Measurements from ENCODE around the gene CRTC1. TPM values are rescaled to one million over a fixed set of nuclear protein-coding genes. Genes with fewer than 3 reads are reported as not detected.

CRTC1 gene
- total RNA-seq, 4 donors from 2014 or later, result 4.1 to 6.3 (median 4.7) TPM

- 98% methylated on average over 21 of the region's 38 CpGs for WGBS
- H3K4me1 ChIP-seq, result peaks cover 11% of the 10 kb centered on the region
Observed at GRCh38 chr19:18668252-18668631, 15.2 kb upstream of the CRTC1 start.

GRCh38 chr19:18668744-18669523 is 14.5 kb upstream of the CRTC1 start:
- peaks cover 36% of the 10 kb centered on the region for H3K36me3 ChIP-seq
- H3K27me3 ChIP-seq, result no peaks in the 10 kb centered on the region

More at GRCh38 chr19:18668252-18668631, 15.2 kb upstream of the CRTC1 start:
- H3K36me3 ChIP-seq, result peaks cover 36% of the 10 kb centered on the region
- no peak overlapping the region for H3K4me3 ChIP-seq
- no peaks in the 10 kb centered on the region for H3K9me3 ChIP-seq
- DNase-seq (ENCODE audit: low spot score in 2 of 2), result no peak
- H3K27me3 ChIP-seq, result no peaks in the 10 kb centered on the region
- TF ChIP-seq POLR2A (IDR thresholded peaks at IDR 0.05) (no peak), CTCF (IDR thresholded peaks at IDR 0.05) (no peak), EP300 (IDR thresholded peaks at IDR 0.05) (no peak), POLR2AphosphoS5 (IDR thresholded peaks at IDR 0.05) (no peak)
- no peak overlapping the region for H3K27ac ChIP-seq

DNA sequence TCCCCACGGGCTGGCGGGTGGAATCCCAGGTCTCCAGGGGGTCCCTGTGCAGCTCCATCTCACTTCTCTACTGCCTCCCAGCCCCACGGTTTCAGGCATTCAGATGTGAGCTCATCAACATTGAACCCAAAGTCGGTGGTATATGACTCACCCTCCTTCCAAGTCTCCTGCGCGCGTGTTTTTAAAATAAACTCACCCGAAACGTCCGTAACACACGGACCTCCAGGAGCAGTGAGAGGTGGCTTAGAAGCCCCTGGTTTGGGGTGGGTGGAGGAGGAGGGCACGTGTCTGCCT is 14.0 kb upstream of the CRTC1 start:
- peaks cover 36% of the 10 kb centered on the region for H3K36me3 ChIP-seq
- peaks cover 11% of the 10 kb centered on the region for H3K4me1 ChIP-seq
- TF ChIP-seq POLR2AphosphoS5 (IDR thresholded peaks at IDR 0.05) (no peak), CTCF (IDR thresholded peaks at IDR 0.05) (no peak), EP300 (IDR thresholded peaks at IDR 0.05) (no peak), POLR2A (IDR thresholded peaks at IDR 0.05) (no peak)
- H3K27me3 ChIP-seq, result no peaks in the 10 kb centered on the region
- no peak overlapping the region for H3K4me3 ChIP-seq
- no peak overlapping the region for H3K27ac ChIP-seq
- no peaks in the 10 kb centered on the region for H3K9me3 ChIP-seq
- no peak for DNase-seq (ENCODE audit: low spot score in 2 of 2)
- WGBS, result 95% methylated on average over 12 of the region's 12 CpGs

More at GRCh38 chr19:18668744-18669523, 14.5 kb upstream of the CRTC1 start:
- no peak for DNase-seq (ENCODE audit: low spot score in 2 of 2)
- Histone ChIP-seq H3K4me3 (no peak overlapping the region), H3K27ac (no peak overlapping the region), H3K4me1 (peaks cover 11% of the 10 kb centered on the region), H3K9me3 (no peaks in the 10 kb centered on the region)
- TF ChIP-seq CTCF (IDR thresholded peaks at IDR 0.05) (no peak), POLR2AphosphoS5 (IDR thresholded peaks at IDR 0.05) (no peak), EP300 (IDR thresholded peaks at IDR 0.05) (no peak), POLR2A (IDR thresholded peaks at IDR 0.05) (no peak)
- WGBS, result 95% methylated on average over 33 of the region's 58 CpGs

GRCh38 chr19:18669883-18670282 is 13.6 kb upstream of the CRTC1 start:
- no peaks in the 10 kb centered on the region for H3K27me3 ChIP-seq
- no peak for DNase-seq (ENCODE audit: low spot score in 2 of 2)
- WGBS, result 92% methylated on average over 11 of the region's 11 CpGs
- no peak overlapping the region for H3K4me3 ChIP-seq
- H3K9me3 ChIP-seq, result no peaks in the 10 kb centered on the region
- no peak for TF ChIP-seq POLR2A (IDR thresholded peaks at IDR 0.05)
- TF ChIP-seq EP300 (IDR thresholded peaks at IDR 0.05), result no peak
- TF ChIP-seq POLR2AphosphoS5 (IDR thresholded peaks at IDR 0.05), result no peak
- TF ChIP-seq CTCF (IDR thresholded peaks at IDR 0.05), result no peak
- H3K27ac ChIP-seq, result no peak overlapping the region
- H3K4me1 ChIP-seq, result peaks cover 11% of the 10 kb centered on the region
- peaks cover 36% of the 10 kb centered on the region for H3K36me3 ChIP-seq

DNA sequence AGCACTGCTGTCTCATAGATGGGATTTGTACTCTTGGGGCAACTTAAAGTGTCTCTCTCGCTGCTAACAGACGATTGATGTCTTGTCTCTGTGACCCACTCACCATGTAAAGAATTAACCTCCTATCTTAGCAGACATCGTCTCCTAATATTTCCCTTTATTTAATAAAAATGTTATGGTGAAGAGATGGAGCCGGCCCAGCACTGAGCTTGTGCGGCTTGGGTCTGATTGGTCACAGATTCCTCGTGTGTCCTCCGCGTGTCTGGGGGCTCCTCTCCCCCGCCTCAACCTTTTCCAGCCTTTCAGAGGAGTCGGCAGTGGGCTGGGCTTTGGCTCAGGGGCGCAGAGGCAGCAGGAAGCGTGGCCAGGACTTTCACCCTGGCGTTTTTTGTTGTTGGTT is 13.2 kb upstream of the CRTC1 start:
- Histone ChIP-seq H3K9me3 (no peaks in the 10 kb centered on the region), H3K27ac (no peak overlapping the region), H3K4me3 (no peak overlapping the region), H3K4me1 (peaks cover 11% of the 10 kb centered on the region), H3K27me3 (no peaks in the 10 kb centered on the region), H3K36me3 (peaks cover 34% of the 10 kb centered on the region)
- 87% methylated on average over 11 of the region's 13 CpGs for WGBS
- no peak for DNase-seq (ENCODE audit: low spot score in 2 of 2)
- TF ChIP-seq CTCF (IDR thresholded peaks at IDR 0.05) (no peak), EP300 (IDR thresholded peaks at IDR 0.05) (no peak), POLR2A (IDR thresholded peaks at IDR 0.05) (no peak), POLR2AphosphoS5 (IDR thresholded peaks at IDR 0.05) (no peak)
